Panc1 (cell line): Measurements from ENCODE around the gene INPP5E.

ENCODE experiments used
- CTCF ChIP-seq: fragments of 450-650 bp; IDR thresholded peaks from 2 replicates; pipeline ENCODE4 v1.5.1; 2017; ENCODE audit warnings: mild to moderate bottlenecking
- POLR2AphosphoS5 ChIP-seq: IDR thresholded peaks from 2 replicates; pipeline ENCODE4 v1.6.1; 2012; ENCODE audit warnings: mild to moderate bottlenecking, low read depth, low read length, moderate library complexity

- TF ChIP-seq CTCF (no peak), POLR2AphosphoS5 (no peak)
Measured at GRCh38 chr9:136474021-136474640, 34.5 kb upstream of the INPP5E start.
